Heart left ventricle (tissue), 13 donors: ENCODE results near the gene RERGL.

ENCODE experiments used
- CTCF ChIP-seq, 12 donors: fragments of 200-600 bp; sonication (generic) in 4 of 12; IDR thresholded peaks; one replicate each; pipeline versions ENCODE4 v1.5.0 to v1.8.0; 2018 to 2022; ENCODE audit warnings: antibody characterized with exemption in 12 of 12, mild to moderate bottlenecking in 5 of 12
- POLR2A ChIP-seq, 2 donors: fragments of 450-650 bp; IDR thresholded peaks; one replicate each; pipeline ENCODE4 v1.6.1; 2017; ENCODE audit warnings: antibody characterized with exemption in 2 of 2, mild to moderate bottlenecking in 2 of 2, moderate library complexity in 2 of 2
- donor health status: ischemic (EF 13 %, LVEDD 7.1; RV severe dilation, severe dysfunction).
- donor health status: DM: no; HTN: yes; CAD: no.
- donor health status: DM: no; HTN: no; CAD: no.
- donor health status: ischemic (EF 25% LVEDD 6.9; RV normal size, moderate dysfunction).
- donor health status: ischemic (EF 25% LVEDD 5.7; RV mildly dilated, moderate dysfunction).
- donor health status: ischemic (EF 35%, LVEDD 5.7; RV mildly dilated, moderate dysfunction).
- donor health status: nonischemic (EF 11% LVEDD 7.7; RV severe dilation, severe dysfunction).
- donor health status: DM: yes; HTN: yes; CAD: no.
- donor health status: PGD.
- donor health status: ischemic (EF 29% LVEDD 5.4; RV normal size, mild dysfunction).
- donor health status: nonischemic (EF 23%, LVEDD 6.1; RV moderate dilation, normal function).

- TF ChIP-seq POLR2A (IDR thresholded peaks at IDR 0.05) (no peak), CTCF (IDR thresholded peaks at IDR 0.05) (no peak)
These were observed at the start of gene RERGL for GRCh38 chr12:18090093-18090492.
